Spinal cord (tissue), 10 donors: Measurements from ENCODE around the gene CCL5. TPM values are rescaled to one million over a fixed set of nuclear protein-coding genes. Genes with fewer than 3 reads are reported as not detected.

ENCODE experiments used
- DNase-seq, 6 donors: peaks; one replicate each; pipeline versions ENCODE4 v3.0.0 to v3.0.0-alpha.2; 2013 to 2015; ENCODE audit warnings: low spot score in 6 of 6, low read depth in 4 of 6
- H3K27ac ChIP-seq: one replicate; pipeline ENCODE4 v1.5.1; 2013; ENCODE audit warnings: low read depth, low read length, control low read depth
- H3K27me3 ChIP-seq: one replicate; pipeline ENCODE4 v1.6.1; 2013; ENCODE audit warnings: low read length; ENCODE audit not compliant: control insufficient read depth, insufficient read depth
- H3K36me3 ChIP-seq: one replicate; pipeline ENCODE4 v1.6.1; 2013; ENCODE audit warnings: low read length; ENCODE audit not compliant: control insufficient read depth, insufficient read depth
- H3K4me1 ChIP-seq: one replicate; pipeline ENCODE4 v1.6.1; 2013; ENCODE audit warnings: low read length; ENCODE audit not compliant: control insufficient read depth, insufficient read depth
- H3K4me3 ChIP-seq: one replicate; pipeline ENCODE4 v1.5.1; 2013; ENCODE audit warnings: low read depth, low read length, control low read depth
- H3K9me3 ChIP-seq: one replicate; pipeline ENCODE4 v1.6.1; 2013; ENCODE audit warnings: low read length; ENCODE audit not compliant: control insufficient read depth, insufficient read depth
- WGBS: methylation state at CpG from one replicate; pipeline ENCODE4 v1.1.5; 2013; ENCODE audit warnings: missing lambda C conversion rate; ENCODE audit not compliant: insufficient coverage; 5-methylcytosine and 5-hydroxymethylcytosine counted together
- polyA plus RNA-seq, 2 donors: library from polyadenylated mRNA; unstranded; fragments of 120-200 nt; gene quantifications; one replicate each; pipeline ENCODE4 v1.2.1, GENCODE V29; 2013; ENCODE audit not compliant: insufficient read length in 2 of 2
- total RNA-seq, 2 donors: library from RNA; depleted of rRNA in 1 of 2; stranded (reverse); fragments of 120-200 nt in 1 of 2; fragments of >200 nt in 1 of 2; gene quantifications; one replicate each; pipeline versions ENCODE4 v1.2.3 to v1.2.4, GENCODE V29; 2013 to 2014
- donor health status: healthy.

Gene CCL5
- total and polyA plus RNA-seq, 4 donors, result 0.59 to 0.96 (median 0.71) TPM

DNA sequence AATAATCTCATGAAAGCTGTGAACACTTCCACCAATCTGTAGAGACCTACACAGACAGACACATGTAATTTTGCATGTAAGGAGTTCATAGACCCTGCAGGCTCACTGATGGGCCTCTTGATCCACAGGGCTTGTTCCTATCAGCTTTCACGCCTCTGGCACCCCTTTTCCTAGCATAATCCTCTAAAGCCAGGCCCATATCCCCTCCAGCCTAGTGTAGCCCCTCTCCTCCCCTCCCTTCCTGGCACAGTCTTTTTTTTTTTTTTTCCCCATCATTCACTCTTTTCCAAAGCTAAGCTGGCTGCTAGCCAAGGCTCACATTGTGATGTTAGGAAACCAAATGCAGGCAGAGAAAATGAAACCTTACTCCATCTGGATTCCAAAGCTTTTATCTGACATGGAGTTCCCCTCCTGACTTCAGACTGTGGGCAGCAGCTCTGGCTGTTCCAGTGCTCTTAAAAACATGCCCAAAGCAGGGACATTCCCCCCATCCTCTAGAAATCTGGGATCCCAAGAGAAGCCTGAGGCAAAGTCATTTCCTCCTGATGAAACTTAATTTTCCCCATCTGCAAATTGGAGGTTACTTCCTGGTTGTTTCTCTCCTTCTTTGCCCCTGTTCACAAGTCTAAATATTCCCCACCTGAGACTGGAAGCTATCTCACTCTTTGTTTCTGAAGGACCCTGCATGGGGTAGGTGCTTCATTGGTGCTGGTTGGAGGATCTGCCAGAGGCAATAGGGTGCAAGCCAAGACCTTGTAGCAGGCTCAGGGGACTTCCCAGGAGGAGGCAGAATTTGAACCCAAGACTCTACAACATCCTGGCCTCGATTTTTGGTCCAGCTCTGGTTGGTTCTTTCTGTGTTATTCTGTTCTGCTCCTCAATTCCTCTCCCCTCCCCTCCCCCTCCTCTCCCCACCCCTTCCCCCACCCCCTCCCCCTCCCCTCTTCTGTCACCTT is 9.9 kb upstream of the CCL5 start:
- WGBS, result 55% methylated on average over 1 of the region's 2 CpGs
- Histone ChIP-seq H3K36me3 (no peaks in the 10 kb centered on the region), H3K27me3 (no peaks in the 10 kb centered on the region), H3K4me3 (no peak overlapping the region), H3K27ac (no peak overlapping the region), H3K4me1 (peaks cover 5% of the 10 kb centered on the region), H3K9me3 (no peaks in the 10 kb centered on the region)
- peak; percentile 13 to 93 (median 62) for DNase-seq

DNA sequence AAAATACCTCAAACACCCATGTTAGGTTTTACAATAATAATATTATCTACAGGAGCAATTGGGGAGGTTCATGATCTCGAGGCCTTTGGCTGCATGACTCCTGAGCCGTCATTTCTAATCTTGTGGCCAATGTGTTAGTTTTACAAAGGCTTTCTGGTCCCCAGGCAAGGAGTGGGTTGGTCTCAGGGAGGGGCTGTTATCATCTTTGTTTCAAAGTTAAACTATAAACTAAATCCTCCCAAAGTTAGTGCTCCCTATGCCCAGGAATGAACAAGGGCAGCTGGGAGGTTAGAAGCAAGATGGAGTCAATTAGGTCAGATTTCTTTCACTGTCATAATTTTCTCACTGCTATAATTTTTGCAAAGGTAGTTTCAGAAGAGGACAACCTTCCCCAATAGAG is 9.1 kb upstream of the CCL5 start:
- DNase-seq, result no peak

GRCh38 chr17:35878361-35878760 is 1.8 kb downstream of the CCL5 start:
- H3K4me3 ChIP-seq, result no peak overlapping the region
- DNase-seq, result no peak
- H3K9me3 ChIP-seq, result no peaks in the 10 kb centered on the region
- H3K27me3 ChIP-seq, result no peaks in the 10 kb centered on the region
- H3K27ac ChIP-seq, result no peak overlapping the region
- 83% methylated on average over 2 of the region's 4 CpGs for WGBS
- H3K4me1 ChIP-seq, result no peaks in the 10 kb centered on the region
- H3K36me3 ChIP-seq, result no peaks in the 10 kb centered on the region

More for the DNA sequence above, 9.1 kb upstream of the CCL5 start:
- no peak overlapping the region for H3K27ac ChIP-seq
- H3K9me3 ChIP-seq, result no peaks in the 10 kb centered on the region
- no CpG with 5 or more reads among the region's 2 CpGs for WGBS
- no peak overlapping the region for H3K4me3 ChIP-seq
- H3K27me3 ChIP-seq, result no peaks in the 10 kb centered on the region
- no peaks in the 10 kb centered on the region for H3K36me3 ChIP-seq
- H3K4me1 ChIP-seq, result peaks cover 5% of the 10 kb centered on the region

DNA sequence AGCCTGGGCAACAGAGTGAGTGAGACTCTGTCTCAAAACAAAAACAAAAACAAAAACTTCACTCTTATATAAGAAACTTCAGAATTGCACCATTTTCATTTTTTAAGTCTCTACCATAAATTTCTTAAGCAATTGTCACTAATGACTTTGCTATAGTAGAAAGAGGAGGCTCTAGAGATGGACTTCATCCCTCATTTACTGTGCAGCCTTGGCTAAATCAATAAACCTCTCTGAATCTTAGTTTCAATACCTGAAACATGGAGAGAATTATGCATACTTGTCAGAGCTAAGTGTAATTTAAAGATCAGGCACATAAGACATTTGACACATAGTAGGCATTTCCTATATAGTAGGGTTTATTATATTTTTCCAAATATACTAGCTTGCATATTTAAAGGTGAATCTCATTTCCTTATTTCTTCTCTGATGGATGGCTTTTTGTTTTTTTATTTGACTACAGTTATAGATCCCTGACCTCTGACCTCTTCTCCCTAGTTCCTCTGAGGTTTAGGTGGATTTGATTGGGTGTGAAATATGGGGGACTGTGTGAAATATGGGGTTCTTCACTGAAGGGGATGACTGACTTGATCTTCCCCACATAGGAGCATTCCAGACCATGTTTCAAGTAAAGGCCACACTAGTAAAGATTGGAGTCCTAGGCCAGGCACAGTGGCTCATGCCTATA is 2.7 kb downstream of the CCL5 start:
- no peaks in the 10 kb centered on the region for H3K9me3 ChIP-seq
- no peaks in the 10 kb centered on the region for H3K36me3 ChIP-seq
- DNase-seq, result no peak

GRCh38 chr17:35876534-35876933 is 3.6 kb downstream of the CCL5 start:
- H3K4me1 ChIP-seq, result no peaks in the 10 kb centered on the region
- WGBS, result 70% methylated on average over 3 of the region's 3 CpGs

More for the DNA sequence above, 2.7 kb downstream of the CCL5 start:
- Histone ChIP-seq H3K27ac (no peak overlapping the region), H3K27me3 (no peaks in the 10 kb centered on the region), H3K4me1 (no peaks in the 10 kb centered on the region), H3K4me3 (no peak overlapping the region)

GRCh38 chr17:35875800-35876139 is 4.4 kb downstream of the CCL5 start:
- H3K4me1 ChIP-seq, result no peaks in the 10 kb centered on the region
- no peak overlapping the region for H3K27ac ChIP-seq
- no CpG with 5 or more reads among the region's 3 CpGs for WGBS

More at GRCh38 chr17:35876534-35876933, 3.6 kb downstream of the CCL5 start:
- no peak for DNase-seq
- no peaks in the 10 kb centered on the region for H3K27me3 ChIP-seq
- no peak overlapping the region for H3K27ac ChIP-seq
- no peaks in the 10 kb centered on the region for H3K9me3 ChIP-seq
- H3K36me3 ChIP-seq, result no peaks in the 10 kb centered on the region
- no peak overlapping the region for H3K4me3 ChIP-seq

GRCh38 chr17:35875072-35875799 is 4.9 kb downstream of the CCL5 start:
- H3K27ac ChIP-seq, result no peak overlapping the region
- H3K36me3 ChIP-seq, result no peaks in the 10 kb centered on the region
- 53% methylated on average over 1 of the region's 5 CpGs for WGBS

More at GRCh38 chr17:35875800-35876139, 4.4 kb downstream of the CCL5 start:
- Histone ChIP-seq H3K4me3 (no peak overlapping the region), H3K36me3 (no peaks in the 10 kb centered on the region), H3K27me3 (no peaks in the 10 kb centered on the region), H3K9me3 (no peaks in the 10 kb centered on the region)
- no peak for DNase-seq

DNA sequence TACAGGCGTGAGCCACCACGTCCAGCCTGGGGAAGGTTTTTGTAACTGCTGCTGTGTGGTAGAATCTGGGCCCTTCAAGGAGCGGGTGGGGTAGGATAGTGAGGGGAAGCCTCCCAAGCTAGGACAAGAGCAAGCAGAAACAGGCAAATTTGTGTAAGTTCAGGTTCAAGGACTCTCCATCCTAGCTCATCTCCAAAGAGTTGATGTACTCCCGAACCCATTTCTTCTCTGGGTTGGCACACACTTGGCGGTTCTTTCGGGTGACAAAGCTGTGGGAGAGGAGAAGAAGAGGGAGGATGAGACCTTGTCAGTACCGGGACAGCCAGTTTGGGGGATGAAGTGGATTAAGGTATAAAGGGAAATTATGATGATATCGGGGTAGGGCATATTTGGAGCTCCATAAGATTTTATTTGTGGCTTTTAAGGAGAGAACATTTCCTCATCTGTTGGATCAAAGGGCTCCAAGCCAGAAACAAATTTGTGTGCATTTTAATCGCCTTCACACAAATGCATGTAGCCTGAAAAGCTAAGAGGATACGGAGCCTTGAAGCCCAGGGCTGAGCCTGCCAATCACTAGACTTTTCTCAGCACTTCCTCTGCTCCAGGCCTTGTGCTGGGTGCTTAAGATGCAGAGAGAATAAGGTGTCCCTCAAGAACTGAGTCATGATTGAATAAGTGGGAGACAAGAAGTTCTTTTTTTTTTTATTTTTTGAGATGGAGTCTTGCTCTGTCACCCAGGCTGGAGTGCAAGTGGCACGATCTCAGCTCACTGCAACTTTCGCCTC is 7.8 kb downstream of the CCL5 start:
- no peak overlapping the region for H3K27ac ChIP-seq
- H3K27me3 ChIP-seq, result no peaks in the 10 kb centered on the region
- no peak for DNase-seq
- 100% methylated on average over 10 of the region's 12 CpGs for WGBS
- no peaks in the 10 kb centered on the region for H3K4me1 ChIP-seq
- no peaks in the 10 kb centered on the region for H3K36me3 ChIP-seq
- H3K4me3 ChIP-seq, result no peak overlapping the region
- H3K9me3 ChIP-seq, result no peaks in the 10 kb centered on the region

More at GRCh38 chr17:35875072-35875799, 4.9 kb downstream of the CCL5 start:
- Histone ChIP-seq H3K27me3 (no peaks in the 10 kb centered on the region), H3K4me1 (no peaks in the 10 kb centered on the region), H3K4me3 (no peak overlapping the region), H3K9me3 (no peaks in the 10 kb centered on the region)
- DNase-seq, result no peak
